K562 (cell line): ENCODE measurements around the gene SEH1L. TPM values are rescaled to one million over a fixed set of nuclear protein-coding genes. Genes with fewer than 3 reads are reported as not detected.

Experiments
- BRD9 ChIP-seq: fragments of 450-650 bp; IDR thresholded peaks from 2 replicates; pipeline ENCODE4 v1.6.1; 2018; ENCODE audit warnings: low read depth; ENCODE audit not compliant: partially characterized antibody
- BRF1 ChIP-seq: IDR thresholded peaks from 3 replicates; pipeline ENCODE4 v1.6.1; 2011; ENCODE audit warnings: borderline replicate concordance, mild to moderate bottlenecking; ENCODE audit not compliant: insufficient read length; ENCODE audit errors: extremely low read depth
- CBFA2T2 ChIP-seq: fragments of 450-650 bp; conservative IDR thresholded peaks from 2 replicates; pipeline ENCODE4 v1.6.1; 2017; ENCODE audit warnings: mild to moderate bottlenecking
- CTCFL ChIP-seq: IDR thresholded peaks from 2 replicates; pipeline ENCODE4 v1.6.1; 2011; ENCODE audit warnings: borderline replicate concordance, low read depth, mild to moderate bottlenecking, moderate library complexity, low read length; ENCODE audit not compliant: insufficient read depth, poor library complexity, severe bottlenecking
- DMBX1 ChIP-seq: fragments of 250-450 bp; sonication (Bioruptor Pico); IDR thresholded peaks from 2 replicates; pipeline ENCODE4 v1.8.0; 2022; ENCODE audit warnings: inconsistent platforms, mild to moderate bottlenecking, moderate library complexity, borderline replicate concordance
- ETS1 ChIP-seq: conservative IDR thresholded peaks from 2 replicates; pipeline ENCODE4 v1.6.1; 2011; ENCODE audit warnings: low read depth, mild to moderate bottlenecking, low read length; ENCODE audit not compliant: control insufficient read depth
- JUNB ChIP-seq: fragments of 450-650 bp; formaldehyde crosslinking; conservative IDR thresholded peaks from 2 replicates; pipeline ENCODE4 v1.4.0; 2020; ENCODE audit warnings: mild to moderate bottlenecking
- MAFK ChIP-seq: IDR thresholded peaks from 2 replicates; pipeline ENCODE4 v1.6.1; 2011; ENCODE audit warnings: low read length, improper control_type of control experiment
- MCM2 ChIP-seq: fragments of 450-650 bp; IDR thresholded peaks from 2 replicates; pipeline ENCODE4 v1.6.1; 2017; ENCODE audit warnings: low read depth, mild to moderate bottlenecking
- MED1 ChIP-seq: sonication (generic); formaldehyde crosslinking; IDR thresholded peaks from 2 replicates; pipeline ENCODE4 v1.8.1; 2023; ENCODE audit warnings: missing genetic modification reagents, borderline replicate concordance
- MTA3 ChIP-seq: fragments of 450-650 bp; formaldehyde crosslinking; IDR thresholded peaks from 2 replicates; pipeline ENCODE4 v1.6.1; 2017; ENCODE audit warnings: mild to moderate bottlenecking, borderline replicate concordance
- NELFE ChIP-seq: IDR thresholded peaks from 2 replicates; pipeline ENCODE4 v1.6.1; 2011; ENCODE audit warnings: mild to moderate bottlenecking; ENCODE audit not compliant: insufficient read depth, insufficient read length
- NRF1 ChIP-seq, 2 experiments: fragments of 450-650 bp; IDR thresholded peaks in 1 of 2; conservative IDR thresholded peaks in 1 of 2; 2 replicates each; pipeline ENCODE4 v1.6.1; 2014; ENCODE audit warnings: mild to moderate bottlenecking in 2 of 2
- RBM39 ChIP-seq: fragments of 200-400 bp; formaldehyde crosslinking; optimal IDR thresholded peaks from 2 replicates; pipeline ENCODE3; 2018; ENCODE audit warnings: low read depth, low read length
- SETDB1 ChIP-seq: IDR thresholded peaks from one replicate; pipeline ENCODE4 v1.6.1; 2012; ENCODE audit warnings: low read length, control low read depth, inconsistent platforms
- SRF ChIP-seq, 2 experiments: fragments of 250-450, 450-650 bp in 1 of 2; sonication (Bioruptor Pico) in 1 of 2; sonication (generic) in 1 of 2; formaldehyde crosslinking; IDR thresholded peaks; 2 replicates each; pipeline versions ENCODE4 v1.5.0 to v1.5.1; 2020 to 2022; ENCODE audit warnings: mild to moderate bottlenecking in 1 of 2, missing genetic modification reagents in 1 of 2
- TGIF2 ChIP-seq: sonication (generic); formaldehyde crosslinking; IDR thresholded peaks from 2 replicates; pipeline ENCODE4 v1.8.1; 2022; ENCODE audit warnings: mild to moderate bottlenecking, missing genetic modification reagents, moderate library complexity
- TOE1 ChIP-seq, 2 experiments: fragments of 450-650 bp in 1 of 2; sonication (generic) in 1 of 2; formaldehyde crosslinking in 1 of 2; IDR thresholded peaks; 2 replicates each; pipeline versions ENCODE4 v1.7.1 to v1.8.0; 2016 to 2022; ENCODE audit warnings: borderline replicate concordance in 2 of 2, mild to moderate bottlenecking in 2 of 2, antibody characterized with exemption in 1 of 2, inconsistent platforms in 1 of 2, low read depth in 1 of 2, missing genetic modification reagents in 1 of 2, moderate library complexity in 1 of 2
- U2AF1 ChIP-seq: fragments of 200-400 bp; formaldehyde crosslinking; optimal IDR thresholded peaks from 2 replicates; pipeline ENCODE3; 2017; ENCODE audit warnings: mild to moderate bottlenecking, low read depth, low read length, moderate library complexity
- ZBTB26 ChIP-seq: fragments of 450-650 bp; formaldehyde crosslinking; IDR thresholded peaks from 2 replicates; pipeline ENCODE4 v1.4.0; 2022; ENCODE audit warnings: missing genetic modification characterization
- ZKSCAN8 ChIP-seq: fragments of 200-800 bp; sonication (Bioruptor generic); IDR thresholded peaks from 2 replicates; pipeline ENCODE4 v1.6.1; 2016; ENCODE audit warnings: missing genetic modification characterization, missing compliant biosample characterization
- ZNF146 ChIP-seq: IDR thresholded peaks from one replicate; pipeline ENCODE4 v1.6.1; 2018; ENCODE audit warnings: missing compliant biosample characterization; ENCODE audit not compliant: unreplicated experiment
- ZNF239 ChIP-seq: fragments of 250-450 bp; sonication (Bioruptor Pico); IDR thresholded peaks from 2 replicates; pipeline ENCODE4 v1.4.0; 2020; ENCODE audit warnings: mild to moderate bottlenecking
- ZNF57 ChIP-seq: fragments of 450-650 bp; formaldehyde crosslinking; IDR thresholded peaks from 2 replicates; pipeline ENCODE4 v1.4.0; 2020; ENCODE audit warnings: mild to moderate bottlenecking, moderate library complexity
- polyA plus RNA-seq, 8 experiments: library from polyadenylated mRNA; depleted of rRNA in 4 of 8; stranded (reverse) in 5 of 8; unstranded in 3 of 8; fragments of >200 nt; fragmentation: Nextera tagmentation in 2 of 8; fragmentation: Illumina TruSeq in 1 of 8; extraction: Ambion mirVana in 2 of 8; extraction: Trizol in 1 of 8; gene quantifications; 2 replicates each; pipeline versions ENCODE4 v1.2.1 to v1.2.3, GENCODE V29; 2011 to 2014; ENCODE audit warnings: inconsistent platforms in 1 of 8, missing spikeins in 1 of 8
- total RNA-seq, 7 experiments: library from RNA; depleted of rRNA in 6 of 7; stranded (reverse); fragments of >200 nt in 6 of 7; fragmentation: Illumina TruSeq in 2 of 7; extraction: Trizol in 2 of 7; gene quantifications; 2 replicates each; pipeline versions ENCODE4 v1.2.1 to v1.2.3, GENCODE V29; 2011 to 2021; ENCODE audit warnings: low replicate concordance in 1 of 7

Gene SEH1L
- total and polyA plus RNA-seq, 9 of the 15 experiments (the other 6 are each of a cell fraction or from before 2014, with no cell fraction given) = 62.2 to 180 (median 108) TPM

GRCh38 chr18:12948050-12948804, 416 bp downstream of the SEH1L start (continued):
- no peak for TF ChIP-seq NELFE
- no peak for TF ChIP-seq TGIF2
- no peak for TF ChIP-seq ZNF57 (CRISPR knock-in tag)
- no peak; the same call in 1 of the 2 replicates for TF ChIP-seq ZKSCAN8
- TF ChIP-seq MAFK = no peak
- TF ChIP-seq DMBX1 (CRISPR knock-in tag) = peak; percentile 92
- peak; percentile 59; the same call in 1 of the 2 replicates for TF ChIP-seq ETS1
- TF ChIP-seq ZNF146 (CRISPR knock-in tag) = no peak
- TF ChIP-seq CBFA2T2 = no peak
- TF ChIP-seq SETDB1 = no peak
- TF ChIP-seq MTA3 = peak; percentile 86; the same call in 1 of the 2 replicates
- no peak for TF ChIP-seq MCM2
- no peak for TF ChIP-seq RBM39
- TF ChIP-seq ZNF239 (CRISPR knock-in tag) = no peak; the same call in 1 of the 2 replicates
- no peak for TF ChIP-seq MED1 (CRISPR knock-in tag)
- peak; percentile 56 for TF ChIP-seq U2AF1
- no peak for TF ChIP-seq ZBTB26 (CRISPR knock-in tag)
- no peak for TF ChIP-seq SRF (CRISPR knock-in tag; IDR thresholded peaks at IDR 0.05)
- TF ChIP-seq TOE1 (IDR thresholded peaks at IDR 0.05; ENCODE audit: borderline replicate concordance) = no peak; the same call in 1 of the 2 replicates
- no peak for TF ChIP-seq TOE1 (CRISPR knock-in tag; IDR thresholded peaks at IDR 0.05; ENCODE audit: borderline replicate concordance, low read depth)
- TF ChIP-seq JUNB (CRISPR knock-in tag) = no peak
- TF ChIP-seq BRD9 = no peak
- TF ChIP-seq NRF1 (conservative IDR thresholded peaks at IDR 0.05 in 1 of 2, IDR thresholded peaks at IDR 0.05 in 1 of 2) = peak; percentile 96
- TF ChIP-seq CTCFL = no peak
- no peak for TF ChIP-seq BRF1
